Pancreas (tissue), 10 donors: ENCODE results near the gene FKBP6. TPM values are rescaled to one million over a fixed set of nuclear protein-coding genes. Genes with fewer than 3 reads are reported as not detected.

ENCODE experiments used
- ATAC-seq, 4 donors: fragments of 200-7000 bp; cut with Tn5 transposase; one replicate each; pipeline versions ENCODE4 v1.8.0 to v1.9.1; 2020; ENCODE audit warnings: mild to moderate bottlenecking in 4 of 4, moderate library complexity in 4 of 4
- DNase-seq, 6 donors: peaks; one replicate each; pipeline ENCODE4 v3.0.0-alpha.2; 2020
- FAIRE-seq: peaks from 2 replicates; lab custom pipeline; 2012; peaks lifted over from hg19 to GRCh38; lab: Jason Lieb, UNC
- H3K27ac ChIP-seq, 4 donors: fragments of 200-600 bp; sonication (generic); 1 replicate in 3 of 4; 2 replicates in 1 of 4; pipeline versions ENCODE4 v1.5.0 to v1.8.0; 2020
- H3K27me3 ChIP-seq, 4 donors: fragments of 200-600 bp; one replicate each; pipeline ENCODE4 v1.8.0; 2021
- H3K36me3 ChIP-seq, 3 donors: fragments of 200-600 bp; sonication (generic) in 1 of 3; one replicate each; pipeline versions ENCODE4 v1.5.0 to v1.8.0; 2020 to 2021
- H3K4me1 ChIP-seq, 3 donors: fragments of 200-600 bp; one replicate each; pipeline ENCODE4 v1.8.0; 2021
- H3K4me3 ChIP-seq, 4 donors: fragments of 200-600 bp; sonication (generic) in 2 of 4; one replicate each; pipeline versions ENCODE4 v1.5.0 to v1.8.0; 2020 to 2021
- H3K9me3 ChIP-seq, 4 donors: fragments of 200-600 bp; one replicate each; pipeline ENCODE4 v1.8.0; 2021
- WGBS, 2 donors: extraction: QIAGEN DNeasy Blood & Tissue Kit; methylation state at CpG; one replicate each; pipeline ENCODE4 v1.1.7; 2013; 5-methylcytosine and 5-hydroxymethylcytosine counted together
- intact Hi-C, 3 donors: fragments of 100-400 bp; cut with DNase I; formaldehyde crosslinking; loops; one replicate each; pipeline versions ENCODE4 v1.11.1 to v1.14.2; 2022
- polyA plus RNA-seq, 2 donors: library from polyadenylated mRNA; stranded (reverse); fragments of 200-250 nt; gene quantifications; one replicate each; pipeline ENCODE4 v1.2.3, GENCODE V29; 2013
- total RNA-seq, 6 donors: library from RNA; stranded (reverse); fragmentation: NEBNext Ultra II Directional in 4 of 6; extraction: Animal tissue kit (Norgen Biotek cat#: 25700) in 4 of 6; gene quantifications; one replicate each; pipeline versions ENCODE4 v1.2.1 to v1.2.4, GENCODE V29; 2021 to 2023
- TF ChIP-seq, protein P1 (sequence below), 4 donors: fragments of 200-600 bp; sonication (generic) in 3 of 4; IDR thresholded peaks; one replicate each; pipeline versions ENCODE4 v1.5.0 to v1.8.0; 2021; ENCODE audit warnings: antibody characterized with exemption in 4 of 4
- donor health status: healthy with polysubstance abuse.
- donor health status: DM: no; HTN: no; CAD: no; lungs with moderate emphysema.
- donor health status: DM: no; HTN: no; CAD: no.
- donor health status: control.
- donor health status: control.
- donor health status: Bipolar disorder and iron deficiency.
- donor health status: DM: yes; HTN: yes; CAD: no.
- donor health status: DM: no; HTN: no; CAD: no.
- donor health status: DM: no; HTN: no; CAD: no.
- donor health status: DM: yes; HTN: yes; CAD: no.

FKBP6 gene
- total and polyA plus RNA-seq, 8 donors: 0.05 to 0.38 TPM; not detected in 6

DNA sequence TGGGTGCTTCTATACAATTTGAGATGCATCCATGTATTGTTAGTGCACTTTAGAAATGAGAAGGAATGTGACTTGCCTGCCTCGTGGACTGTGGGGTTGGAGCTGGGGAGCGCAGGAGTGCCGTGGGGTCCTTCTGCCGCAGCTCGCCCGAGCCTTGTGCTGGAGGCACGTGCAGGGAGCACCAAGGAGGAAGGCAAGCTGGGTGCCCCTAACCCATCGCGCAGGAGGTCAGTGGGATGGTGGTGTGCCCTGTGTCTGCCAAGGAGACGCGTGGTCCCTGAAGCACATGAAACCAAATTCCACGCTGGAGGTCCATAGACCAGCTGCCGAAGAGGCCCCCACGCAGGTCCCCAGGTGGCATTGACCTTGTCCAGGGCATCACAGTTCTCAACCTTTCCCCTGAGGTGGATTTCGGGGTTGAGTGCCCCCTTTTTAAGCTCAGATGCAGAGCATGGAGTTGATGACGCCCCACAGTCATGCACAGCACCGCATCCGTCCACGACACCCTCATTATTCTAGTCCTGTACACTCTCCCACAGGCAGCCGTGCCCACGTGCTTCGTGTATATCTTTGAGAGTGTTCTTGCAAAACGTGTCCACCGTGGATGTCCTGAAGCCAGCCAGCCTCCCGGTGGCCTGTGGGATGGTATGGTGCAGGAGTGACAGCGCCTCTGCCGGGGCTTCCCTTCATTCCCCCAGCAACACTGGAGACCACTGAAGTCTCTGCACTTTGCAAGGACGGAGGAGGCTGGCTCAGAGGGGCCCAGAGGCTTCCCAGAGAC is 35.5 kb downstream of the FKBP6 start:
- ATAC-seq (no peak), FAIRE-seq (no peak), DNase-seq (no peak)
- Histone ChIP-seq H3K4me1 (peaks cover 0 to 3% (median 0%) of the 10 kb centered on the region in 3 donors), H3K4me3 (no peak overlapping the region), H3K27me3 (no peaks in the 10 kb centered on the region), H3K36me3 (no peaks in the 10 kb centered on the region), H3K9me3 (no peaks in the 10 kb centered on the region), H3K27ac (no peak overlapping the region)
- WGBS, 2 donors: 74 to 79% methylated on average over 28 of the region's 28 CpGs
- TF ChIP-seq, protein P1, sequence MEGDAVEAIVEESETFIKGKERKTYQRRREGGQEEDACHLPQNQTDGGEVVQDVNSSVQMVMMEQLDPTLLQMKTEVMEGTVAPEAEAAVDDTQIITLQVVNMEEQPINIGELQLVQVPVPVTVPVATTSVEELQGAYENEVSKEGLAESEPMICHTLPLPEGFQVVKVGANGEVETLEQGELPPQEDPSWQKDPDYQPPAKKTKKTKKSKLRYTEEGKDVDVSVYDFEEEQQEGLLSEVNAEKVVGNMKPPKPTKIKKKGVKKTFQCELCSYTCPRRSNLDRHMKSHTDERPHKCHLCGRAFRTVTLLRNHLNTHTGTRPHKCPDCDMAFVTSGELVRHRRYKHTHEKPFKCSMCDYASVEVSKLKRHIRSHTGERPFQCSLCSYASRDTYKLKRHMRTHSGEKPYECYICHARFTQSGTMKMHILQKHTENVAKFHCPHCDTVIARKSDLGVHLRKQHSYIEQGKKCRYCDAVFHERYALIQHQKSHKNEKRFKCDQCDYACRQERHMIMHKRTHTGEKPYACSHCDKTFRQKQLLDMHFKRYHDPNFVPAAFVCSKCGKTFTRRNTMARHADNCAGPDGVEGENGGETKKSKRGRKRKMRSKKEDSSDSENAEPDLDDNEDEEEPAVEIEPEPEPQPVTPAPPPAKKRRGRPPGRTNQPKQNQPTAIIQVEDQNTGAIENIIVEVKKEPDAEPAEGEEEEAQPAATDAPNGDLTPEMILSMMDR (IDR thresholded peaks at IDR 0.05): no peak
- intact Hi-C loops: no loop called here

DNA sequence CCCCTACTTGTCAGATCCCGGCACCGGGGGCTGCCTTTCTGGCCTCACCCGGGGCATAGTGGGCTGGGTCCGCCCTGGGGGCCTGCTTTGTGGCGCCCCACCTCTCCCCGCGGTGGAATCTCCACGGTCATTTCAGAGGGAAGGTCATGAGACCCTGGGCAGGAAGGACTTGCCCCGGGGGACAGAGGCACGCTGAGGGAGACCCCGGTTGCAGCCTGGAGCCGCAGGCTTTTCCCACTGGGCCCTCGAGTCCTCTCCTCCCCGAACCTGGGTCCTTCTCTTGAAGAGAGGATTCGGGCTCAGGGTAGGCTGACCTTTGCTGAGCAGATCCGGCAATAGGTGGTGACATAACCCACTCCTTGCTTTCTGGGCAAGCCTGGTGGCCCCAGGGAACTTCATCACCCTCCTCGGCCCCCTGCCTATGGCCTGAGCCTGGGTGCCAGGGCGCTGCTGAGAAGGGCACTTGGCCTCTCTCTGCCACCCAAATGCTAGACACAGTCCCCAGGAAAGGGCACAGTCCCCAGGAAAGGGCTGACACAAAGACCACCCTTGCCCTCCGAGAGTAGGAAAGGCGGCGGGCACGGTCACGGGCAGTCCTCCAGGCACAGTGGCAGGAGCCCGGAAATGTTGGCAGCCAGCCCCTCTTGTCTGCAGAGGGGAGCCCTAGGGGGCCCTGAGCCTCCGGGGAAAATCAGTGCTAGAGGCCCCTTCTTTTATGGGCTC is 36.2 kb downstream of the FKBP6 start:
- Histone ChIP-seq H3K9me3 (no peaks in the 10 kb centered on the region), H3K27me3 (no peaks in the 10 kb centered on the region), H3K4me3 (no peak overlapping the region), H3K27ac (no peak overlapping the region), H3K36me3 (no peaks in the 10 kb centered on the region), H3K4me1 (no peaks in the 10 kb centered on the region)
- no peak for FAIRE-seq
- DNase-seq: no peak
- intact Hi-C loops: no loop called here
- 63 to 68% methylated on average over 25 of the region's 25 CpGs for WGBS, 2 donors
- no peak for ATAC-seq
- TF ChIP-seq, protein P1 (IDR thresholded peaks at IDR 0.05): no peak

DNA sequence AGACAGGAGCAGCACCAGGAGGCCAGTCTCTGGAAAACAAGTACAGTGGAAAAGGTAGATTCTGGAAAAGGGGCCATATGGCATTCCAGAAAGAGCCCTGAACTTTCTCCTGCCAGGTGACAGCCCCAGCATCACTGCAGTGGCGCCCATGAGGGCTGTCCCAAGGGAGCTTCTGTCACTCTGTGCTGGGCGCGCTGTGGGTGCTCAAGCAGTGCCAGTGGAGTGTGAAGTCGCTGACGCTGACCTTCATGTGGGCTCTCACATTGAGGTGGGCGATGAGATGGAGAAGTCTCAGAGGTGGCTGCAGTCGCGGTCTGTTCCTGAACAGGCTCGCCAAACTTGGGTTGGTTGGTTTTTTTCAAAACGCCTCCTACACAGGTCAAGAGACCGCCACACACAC is 38.2 kb downstream of the FKBP6 start:
- Histone ChIP-seq H3K27me3 (no peaks in the 10 kb centered on the region), H3K36me3 (no peaks in the 10 kb centered on the region), H3K4me3 (no peak overlapping the region), H3K4me1 (no peaks in the 10 kb centered on the region), H3K9me3 (no peaks in the 10 kb centered on the region), H3K27ac (no peak overlapping the region)
- TF ChIP-seq, protein P1 (IDR thresholded peaks at IDR 0.05): no peak
- FAIRE-seq: no peak
- 84 to 92% methylated on average over 11 of the region's 11 CpGs for WGBS, 2 donors
- no peak for DNase-seq
- intact Hi-C loops: no loop called here
- no peak for ATAC-seq

DNA sequence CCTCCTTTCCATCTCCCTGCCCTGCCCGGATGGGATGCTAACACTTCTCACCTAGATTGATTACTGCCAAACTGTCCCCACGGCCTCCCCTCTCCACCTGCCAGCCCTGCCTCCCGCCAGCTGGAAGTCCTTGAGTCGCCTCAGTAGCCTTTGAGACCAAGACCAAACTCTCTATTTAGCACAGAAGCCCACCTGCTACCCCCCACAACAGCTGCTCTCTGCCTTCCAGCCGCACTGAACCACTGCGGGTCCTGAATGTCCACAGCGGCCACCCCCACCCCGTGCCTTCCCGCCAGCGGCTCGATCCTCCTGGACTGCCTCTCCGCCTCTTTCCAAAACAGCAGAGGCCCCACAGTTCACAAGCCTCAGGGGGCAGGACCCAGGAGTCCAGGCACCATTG is 39.0 kb downstream of the FKBP6 start:
- intact Hi-C loops: no loop called here
- ATAC-seq (no peak), DNase-seq (no peak), FAIRE-seq (no peak)
- TF ChIP-seq, protein P1 (IDR thresholded peaks at IDR 0.05): no peak
- Histone ChIP-seq H3K4me3 (no peak overlapping the region), H3K27me3 (no peaks in the 10 kb centered on the region), H3K36me3 (no peaks in the 10 kb centered on the region), H3K9me3 (no peaks in the 10 kb centered on the region), H3K4me1 (no peaks in the 10 kb centered on the region), H3K27ac (no peak overlapping the region)
- 72 to 79% methylated on average over 12 of the region's 12 CpGs for WGBS, 2 donors

DNA sequence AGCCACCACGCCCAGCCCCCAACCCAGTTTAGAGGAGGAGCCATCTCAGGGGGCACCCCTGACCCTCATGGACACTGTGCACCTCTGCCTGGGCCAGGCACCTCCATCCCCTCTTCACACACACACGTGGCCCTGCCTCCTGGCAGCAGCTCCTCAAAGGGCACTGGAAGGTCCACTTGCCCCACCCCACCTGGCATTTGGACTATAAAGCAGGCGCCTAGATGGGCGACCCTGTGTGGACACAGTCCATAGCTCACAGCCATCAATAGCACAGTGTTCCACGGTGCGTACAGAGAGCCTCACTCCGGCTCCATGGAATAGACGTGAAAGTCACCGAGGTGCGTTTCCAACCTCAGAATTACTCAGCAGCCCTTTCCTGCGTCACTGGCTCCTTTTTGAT is 41.0 kb downstream of the FKBP6 start:
- FAIRE-seq (no peak), DNase-seq (no peak), ATAC-seq (no peak)
- intact Hi-C loops: no loop called here
- TF ChIP-seq, protein P1 (IDR thresholded peaks at IDR 0.05): no peak
- 75 to 82% methylated on average over 11 of the region's 11 CpGs for WGBS, 2 donors
- Histone ChIP-seq H3K9me3 (no peaks in the 10 kb centered on the region), H3K36me3 (no peaks in the 10 kb centered on the region), H3K4me1 (no peaks in the 10 kb centered on the region), H3K27me3 (no peaks in the 10 kb centered on the region), H3K4me3 (no peak overlapping the region), H3K27ac (no peak overlapping the region)
